SW480 (cell line): ENCODE results near the gene ZNF239.
"Not testable (repeated sequence)": the region's sequence is repeated elsewhere in the genome, so short reads cannot be mapped to it uniquely, and the experiment has no call there.

Experiments
- DNase-seq: peaks from one replicate; pipeline ENCODE4 v3.0.0-alpha.2; 2016; ENCODE audit warnings: low spot score

ZNF239 gene

DNA sequence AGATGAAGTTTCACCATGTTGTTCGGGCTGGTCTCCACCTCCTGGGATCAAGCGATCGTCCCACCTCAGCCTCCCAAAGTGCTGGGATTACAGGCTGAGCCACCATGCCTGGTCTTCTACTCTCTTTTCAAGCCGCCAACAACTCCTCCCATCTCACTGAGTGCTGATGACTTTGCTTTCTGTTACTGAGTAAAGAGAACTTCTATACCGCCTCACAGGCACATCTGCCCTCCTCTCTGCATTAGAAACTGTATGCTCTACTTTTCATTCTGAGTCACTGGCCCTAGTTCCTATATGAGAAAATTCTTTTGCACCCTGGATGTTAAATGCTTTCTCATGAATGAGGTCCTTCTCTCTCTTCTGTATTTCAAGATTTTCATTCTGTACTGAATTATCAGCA lies 2.2 kb upstream of the ZNF239 start:
- DNase-seq = no peak

GRCh38 chr10:43576062-43576461 lies 1.6 kb upstream of the ZNF239 start:
- no peak for DNase-seq

DNA sequence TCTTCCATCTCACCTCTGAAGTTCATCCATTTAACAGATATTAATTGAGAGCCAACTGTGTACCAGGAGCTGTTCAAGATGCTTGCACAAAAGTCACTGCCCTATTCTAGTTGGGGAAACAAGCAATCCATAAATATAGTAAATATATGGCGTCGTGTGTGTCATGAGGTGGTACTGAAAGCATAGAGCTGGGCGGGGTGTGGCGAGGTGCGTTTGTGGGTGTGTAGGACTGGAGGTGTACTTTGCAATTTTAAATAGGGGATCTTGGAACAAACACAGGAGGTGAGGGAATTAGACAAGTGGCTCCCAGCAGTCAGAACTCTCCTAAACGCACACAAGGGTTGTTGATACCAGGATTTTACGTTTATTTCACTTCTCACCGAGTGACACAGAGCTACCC lies 490 bp upstream of the ZNF239 start:
- no peak for DNase-seq

DNA sequence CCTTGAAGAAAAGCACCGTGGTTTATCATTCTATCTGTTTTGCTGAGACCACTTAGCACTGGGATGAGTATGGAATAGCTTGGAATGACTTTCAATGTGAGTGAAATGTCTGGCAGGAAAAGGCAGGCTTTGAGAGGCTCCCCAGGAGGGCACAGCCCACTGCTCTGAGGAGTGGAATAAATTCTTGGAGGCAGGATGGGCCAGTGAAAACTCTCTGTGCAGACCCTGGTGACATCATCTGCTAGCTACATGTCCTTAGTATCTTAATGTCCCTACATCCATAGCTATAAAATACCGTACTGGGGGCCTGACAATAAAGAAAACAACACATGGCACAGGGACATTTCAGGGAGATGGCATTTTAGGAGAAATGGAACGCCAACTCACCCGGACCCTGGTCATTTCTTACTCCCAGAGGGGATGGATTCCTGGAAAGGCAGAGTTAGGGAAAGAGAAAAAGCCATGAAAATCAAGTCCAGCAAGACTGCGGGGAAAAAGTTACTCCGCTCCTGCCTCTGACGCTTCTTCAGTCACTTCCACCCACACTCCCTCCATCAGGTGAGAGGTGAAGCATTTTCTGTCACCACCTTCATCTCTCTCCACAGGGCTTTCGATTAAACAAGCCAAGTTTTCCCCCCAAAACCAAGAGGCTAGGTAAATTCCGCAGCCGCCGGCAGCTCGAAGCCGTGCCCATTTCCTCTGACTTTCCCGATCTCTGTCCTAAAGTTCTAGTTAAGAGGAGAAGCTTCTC lies 991 bp downstream of the ZNF239 start:
- DNase-seq = no peak

DNA sequence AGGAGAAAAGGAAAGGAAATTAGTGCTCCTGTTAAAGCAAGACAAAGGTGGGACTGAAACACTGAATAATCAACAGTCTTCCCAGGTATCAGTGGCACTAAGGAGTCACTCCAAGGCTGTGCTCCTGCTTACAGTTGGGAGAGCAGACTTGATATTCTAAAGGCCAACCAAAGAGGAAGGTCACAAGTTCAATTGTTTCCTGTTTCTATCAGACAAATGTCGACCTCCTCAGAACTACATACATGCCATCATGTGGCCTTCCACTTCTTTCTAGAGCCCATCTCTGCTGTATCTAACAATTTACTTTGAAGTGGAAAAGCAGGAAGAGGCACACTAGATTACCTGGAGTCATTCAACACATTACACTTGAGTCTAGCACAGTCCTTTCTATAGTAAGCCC lies 3.4 kb downstream of the ZNF239 start:
- no peak for DNase-seq

DNA sequence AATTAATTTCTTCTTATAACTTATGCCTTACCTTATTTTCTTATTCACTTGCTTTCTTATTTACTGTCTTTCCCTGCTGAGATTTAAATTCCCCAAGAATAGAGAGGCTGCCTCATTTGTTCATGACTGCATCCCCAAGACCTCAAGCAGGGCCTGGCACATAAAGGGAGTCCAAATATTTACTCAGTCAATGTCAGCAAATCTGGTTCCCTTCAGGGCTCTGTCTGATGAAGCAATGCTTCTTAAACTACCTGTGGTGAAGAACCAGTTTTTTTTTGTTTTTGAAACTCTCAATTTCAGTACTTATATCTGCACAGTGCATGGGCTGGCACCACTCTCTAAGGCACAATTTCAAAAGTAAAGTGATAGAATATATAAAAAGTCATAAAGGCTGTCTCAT lies 4.7 kb downstream of the ZNF239 start:
- no peak for DNase-seq

GRCh38 chr10:43557214-43557613 lies 17.2 kb downstream of the ZNF239 start:
- no peak for DNase-seq

- not testable (repeated sequence) for DNase-seq
These were observed 30.7 kb downstream of the ZNF239 start for GRCh38 chr10:43543746-43544145.

GRCh38 chr10:43524434-43525247 lies 49.8 kb downstream of the ZNF239 start:
- no peak for DNase-seq
